ENCODE results near the gene TPRX2.

DNA sequence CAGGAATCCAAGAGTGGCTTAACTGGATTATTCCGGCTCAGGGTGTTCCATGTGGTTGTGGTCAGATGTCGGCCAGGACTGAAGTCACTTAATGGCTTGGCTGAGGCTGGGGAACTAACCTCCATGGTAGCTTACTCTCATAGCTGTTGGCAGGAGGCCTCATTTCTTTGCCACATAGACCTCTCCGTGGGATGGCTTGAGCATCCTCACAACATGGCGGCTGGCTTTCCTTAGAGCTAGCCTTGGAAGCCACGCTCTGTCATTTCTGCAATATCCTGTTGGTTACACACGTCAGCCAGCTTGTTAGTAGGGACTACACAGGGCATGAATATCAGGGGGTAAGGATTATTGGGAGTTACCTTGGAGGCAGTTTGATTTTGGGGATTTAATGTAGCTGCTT, 32.2 kb upstream of the TPRX2 start:
- TF ChIP-seq, protein P1, sequence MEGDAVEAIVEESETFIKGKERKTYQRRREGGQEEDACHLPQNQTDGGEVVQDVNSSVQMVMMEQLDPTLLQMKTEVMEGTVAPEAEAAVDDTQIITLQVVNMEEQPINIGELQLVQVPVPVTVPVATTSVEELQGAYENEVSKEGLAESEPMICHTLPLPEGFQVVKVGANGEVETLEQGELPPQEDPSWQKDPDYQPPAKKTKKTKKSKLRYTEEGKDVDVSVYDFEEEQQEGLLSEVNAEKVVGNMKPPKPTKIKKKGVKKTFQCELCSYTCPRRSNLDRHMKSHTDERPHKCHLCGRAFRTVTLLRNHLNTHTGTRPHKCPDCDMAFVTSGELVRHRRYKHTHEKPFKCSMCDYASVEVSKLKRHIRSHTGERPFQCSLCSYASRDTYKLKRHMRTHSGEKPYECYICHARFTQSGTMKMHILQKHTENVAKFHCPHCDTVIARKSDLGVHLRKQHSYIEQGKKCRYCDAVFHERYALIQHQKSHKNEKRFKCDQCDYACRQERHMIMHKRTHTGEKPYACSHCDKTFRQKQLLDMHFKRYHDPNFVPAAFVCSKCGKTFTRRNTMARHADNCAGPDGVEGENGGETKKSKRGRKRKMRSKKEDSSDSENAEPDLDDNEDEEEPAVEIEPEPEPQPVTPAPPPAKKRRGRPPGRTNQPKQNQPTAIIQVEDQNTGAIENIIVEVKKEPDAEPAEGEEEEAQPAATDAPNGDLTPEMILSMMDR (conservative IDR thresholded peaks at IDR 0.05 in 1 of 2, IDR thresholded peaks at IDR 0.05 in 1 of 2; ENCODE audit: extremely low read depth in 1 of 2, insufficient read depth in 1 of 2, low read depth in 1 of 2, low read length in 2 of 2) = no peak
- no peak for TF ChIP-seq EZH2 (IDR thresholded peaks at IDR 0.05; ENCODE audit: borderline replicate concordance, low read length)

All from mammary epithelial cell (primary cell).